Measurements from ENCODE around the gene SYK.

DNA sequence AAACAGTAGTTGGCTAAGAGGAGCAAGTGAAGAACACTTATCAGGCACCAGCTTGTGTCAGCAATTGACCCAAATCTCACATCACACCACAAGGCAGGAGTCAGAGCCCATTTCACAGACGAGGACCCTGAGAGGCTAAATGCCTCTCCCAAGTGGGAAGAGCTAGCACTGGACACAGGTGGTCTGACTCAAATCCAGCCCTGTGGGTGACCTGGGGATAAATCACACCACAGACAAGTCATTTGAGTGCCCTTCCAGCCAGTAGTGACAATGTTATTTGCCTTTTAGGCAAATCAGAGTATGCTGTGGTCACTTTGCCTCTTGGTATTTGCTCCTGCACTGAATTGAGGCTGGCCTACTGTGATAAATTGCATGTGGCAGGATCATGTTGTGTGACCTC lies 138.7 kb downstream of the SYK start:
- TF ChIP-seq, protein P1, sequence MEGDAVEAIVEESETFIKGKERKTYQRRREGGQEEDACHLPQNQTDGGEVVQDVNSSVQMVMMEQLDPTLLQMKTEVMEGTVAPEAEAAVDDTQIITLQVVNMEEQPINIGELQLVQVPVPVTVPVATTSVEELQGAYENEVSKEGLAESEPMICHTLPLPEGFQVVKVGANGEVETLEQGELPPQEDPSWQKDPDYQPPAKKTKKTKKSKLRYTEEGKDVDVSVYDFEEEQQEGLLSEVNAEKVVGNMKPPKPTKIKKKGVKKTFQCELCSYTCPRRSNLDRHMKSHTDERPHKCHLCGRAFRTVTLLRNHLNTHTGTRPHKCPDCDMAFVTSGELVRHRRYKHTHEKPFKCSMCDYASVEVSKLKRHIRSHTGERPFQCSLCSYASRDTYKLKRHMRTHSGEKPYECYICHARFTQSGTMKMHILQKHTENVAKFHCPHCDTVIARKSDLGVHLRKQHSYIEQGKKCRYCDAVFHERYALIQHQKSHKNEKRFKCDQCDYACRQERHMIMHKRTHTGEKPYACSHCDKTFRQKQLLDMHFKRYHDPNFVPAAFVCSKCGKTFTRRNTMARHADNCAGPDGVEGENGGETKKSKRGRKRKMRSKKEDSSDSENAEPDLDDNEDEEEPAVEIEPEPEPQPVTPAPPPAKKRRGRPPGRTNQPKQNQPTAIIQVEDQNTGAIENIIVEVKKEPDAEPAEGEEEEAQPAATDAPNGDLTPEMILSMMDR (conservative IDR thresholded peaks at IDR 0.05; ENCODE audit: low read depth, low read length) = no peak
- TF ChIP-seq SMC3 (IDR thresholded peaks at IDR 0.05; ENCODE audit: low read depth, low read length) (no peak), BHLHE40 (IDR thresholded peaks at IDR 0.05; ENCODE audit: low read depth, low read length) (no peak), NFE2L2 (IDR thresholded peaks at IDR 0.05; ENCODE audit: low read depth, low read length) (no peak), POLR2A (IDR thresholded peaks at IDR 0.05; ENCODE audit: low read depth, low read length) (no peak), RFX5 (IDR thresholded peaks at IDR 0.05; ENCODE audit: low read depth, low read length) (no peak)
- TF ChIP-seq, protein P2, sequence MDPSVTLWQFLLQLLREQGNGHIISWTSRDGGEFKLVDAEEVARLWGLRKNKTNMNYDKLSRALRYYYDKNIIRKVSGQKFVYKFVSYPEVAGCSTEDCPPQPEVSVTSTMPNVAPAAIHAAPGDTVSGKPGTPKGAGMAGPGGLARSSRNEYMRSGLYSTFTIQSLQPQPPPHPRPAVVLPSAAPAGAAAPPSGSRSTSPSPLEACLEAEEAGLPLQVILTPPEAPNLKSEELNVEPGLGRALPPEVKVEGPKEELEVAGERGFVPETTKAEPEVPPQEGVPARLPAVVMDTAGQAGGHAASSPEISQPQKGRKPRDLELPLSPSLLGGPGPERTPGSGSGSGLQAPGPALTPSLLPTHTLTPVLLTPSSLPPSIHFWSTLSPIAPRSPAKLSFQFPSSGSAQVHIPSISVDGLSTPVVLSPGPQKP (IDR thresholded peaks at IDR 0.05; ENCODE audit: borderline replicate concordance, low read depth, low read length) = no peak
